IMR-90 (cell line): ENCODE measurements around the gene CACNB2.

Source experiments
- BHLHE40 ChIP-seq: fragments of 150-350 bp; IDR thresholded peaks from 2 replicates; pipeline ENCODE4 v1.6.1; 2016; ENCODE audit warnings: mild to moderate bottlenecking, low read depth, low read length
- ELK1 ChIP-seq: fragments of 150-350 bp; IDR thresholded peaks from 2 replicates; pipeline ENCODE4 v1.6.1; 2016; ENCODE audit warnings: low read depth, mild to moderate bottlenecking, low read length, moderate library complexity, borderline replicate concordance
- MAZ ChIP-seq: IDR thresholded peaks from 2 replicates; pipeline ENCODE4 v1.6.1; 2012; ENCODE audit warnings: low read depth, mild to moderate bottlenecking, low read length, improper control_type of control experiment, moderate library complexity, borderline replicate concordance
- POLR2A ChIP-seq: IDR thresholded peaks from 2 replicates; pipeline ENCODE4 v1.6.1; 2012; ENCODE audit warnings: mild to moderate bottlenecking, low read depth, low read length
- RAD21 ChIP-seq: IDR thresholded peaks from 2 replicates; pipeline ENCODE4 v1.6.1; 2012; ENCODE audit warnings: low read length, improper control_type of control experiment
- RFX5 ChIP-seq: IDR thresholded peaks from 2 replicates; pipeline ENCODE4 v1.8.0; 2012; ENCODE audit warnings: low read depth, mild to moderate bottlenecking, low read length, moderate library complexity
- SMC3 ChIP-seq: fragments of 150-350 bp; IDR thresholded peaks from 2 replicates; pipeline ENCODE4 v1.6.1; 2016; ENCODE audit warnings: low read depth, mild to moderate bottlenecking, antibody characterized with exemption, low read length, moderate library complexity
- TF ChIP-seq, protein P1 (sequence below): conservative IDR thresholded peaks from 2 replicates; pipeline ENCODE4 v1.5.1; 2012; ENCODE audit warnings: mild to moderate bottlenecking, low read depth, low read length, improper control_type of control experiment
- TF ChIP-seq, protein P2 (sequence below): fragments of 150-350 bp; IDR thresholded peaks from 2 replicates; pipeline ENCODE4 v1.6.1; 2017; ENCODE audit warnings: mild to moderate bottlenecking, antibody characterized with exemption, low read length, low read depth

DNA sequence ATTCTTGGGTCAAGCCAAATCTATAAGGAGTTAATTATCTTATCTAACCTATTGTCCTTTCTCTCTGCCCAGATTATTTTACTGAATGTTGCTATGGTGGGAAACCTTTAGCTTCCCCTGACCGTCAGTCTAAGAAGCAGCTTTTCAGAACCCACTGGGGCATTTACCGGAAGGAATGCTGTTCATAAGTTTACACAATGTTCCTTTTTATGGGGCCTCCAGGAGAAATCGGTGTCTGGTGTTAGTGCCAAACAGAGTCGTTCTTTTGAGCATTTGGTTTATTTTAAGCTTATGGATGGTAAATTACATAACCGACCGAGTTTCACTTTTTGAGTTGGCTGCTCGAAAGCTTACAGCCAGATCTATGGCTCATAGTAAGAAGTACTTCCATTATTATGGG, 111.9 kb downstream of the CACNB2 start:
- TF ChIP-seq, protein P1, sequence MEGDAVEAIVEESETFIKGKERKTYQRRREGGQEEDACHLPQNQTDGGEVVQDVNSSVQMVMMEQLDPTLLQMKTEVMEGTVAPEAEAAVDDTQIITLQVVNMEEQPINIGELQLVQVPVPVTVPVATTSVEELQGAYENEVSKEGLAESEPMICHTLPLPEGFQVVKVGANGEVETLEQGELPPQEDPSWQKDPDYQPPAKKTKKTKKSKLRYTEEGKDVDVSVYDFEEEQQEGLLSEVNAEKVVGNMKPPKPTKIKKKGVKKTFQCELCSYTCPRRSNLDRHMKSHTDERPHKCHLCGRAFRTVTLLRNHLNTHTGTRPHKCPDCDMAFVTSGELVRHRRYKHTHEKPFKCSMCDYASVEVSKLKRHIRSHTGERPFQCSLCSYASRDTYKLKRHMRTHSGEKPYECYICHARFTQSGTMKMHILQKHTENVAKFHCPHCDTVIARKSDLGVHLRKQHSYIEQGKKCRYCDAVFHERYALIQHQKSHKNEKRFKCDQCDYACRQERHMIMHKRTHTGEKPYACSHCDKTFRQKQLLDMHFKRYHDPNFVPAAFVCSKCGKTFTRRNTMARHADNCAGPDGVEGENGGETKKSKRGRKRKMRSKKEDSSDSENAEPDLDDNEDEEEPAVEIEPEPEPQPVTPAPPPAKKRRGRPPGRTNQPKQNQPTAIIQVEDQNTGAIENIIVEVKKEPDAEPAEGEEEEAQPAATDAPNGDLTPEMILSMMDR = no peak
- TF ChIP-seq POLR2A = no peak
- no peak for TF ChIP-seq RFX5
- no peak for TF ChIP-seq RAD21
- no peak for TF ChIP-seq SMC3
- TF ChIP-seq BHLHE40 = no peak
- TF ChIP-seq MAZ = no peak
- TF ChIP-seq, protein P2, sequence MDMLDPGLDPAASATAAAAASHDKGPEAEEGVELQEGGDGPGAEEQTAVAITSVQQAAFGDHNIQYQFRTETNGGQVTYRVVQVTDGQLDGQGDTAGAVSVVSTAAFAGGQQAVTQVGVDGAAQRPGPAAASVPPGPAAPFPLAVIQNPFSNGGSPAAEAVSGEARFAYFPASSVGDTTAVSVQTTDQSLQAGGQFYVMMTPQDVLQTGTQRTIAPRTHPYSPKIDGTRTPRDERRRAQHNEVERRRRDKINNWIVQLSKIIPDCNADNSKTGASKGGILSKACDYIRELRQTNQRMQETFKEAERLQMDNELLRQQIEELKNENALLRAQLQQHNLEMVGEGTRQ = no peak
- no peak for TF ChIP-seq ELK1
